IMR-90 (cell line): Measurements from ENCODE around the gene CXCL16. TPM values are rescaled to one million over a fixed set of nuclear protein-coding genes. Genes with fewer than 3 reads are reported as not detected.

Source experiments
- ATAC-seq: fragments of 200-7000 bp; cut with Tn5 transposase; 2 replicates; pipeline ENCODE4 v1.9.1; 2020; ENCODE audit warnings: low read depth, mild to moderate bottlenecking, moderate library complexity
- BruUV-seq: library from RNA; stranded (reverse); fragments of 400-500 nt; replicated peaks from 2 replicates; lab custom pipeline; 2021; lab: Mats Ljungman, UMichigan
- CTCF ChIA-PET: fragments of 300-600 bp; formaldehyde crosslinking; extraction: SDS; loops from one replicate; lab custom pipeline; 2021; ENCODE audit warnings: antibody characterized with exemption; lab: Yijun Ruan, JAX
- POLR2A ChIA-PET: fragments of 300-600 bp; sonication (Branson Sonifier 250); formaldehyde crosslinking; loops from one replicate; lab custom pipeline; 2022; ENCODE audit warnings: antibody characterized with exemption; ENCODE audit not compliant: unreplicated experiment; lab: Charles Lee
- DNase-seq: peaks from one replicate; pipeline ENCODE4 v3.0.0; 2013
- H2AFZ ChIP-seq: replicated peaks from 2 replicates; pipeline ENCODE3; 2013; ENCODE audit warnings: low read length, mild to moderate bottlenecking; ENCODE audit not compliant: poor library complexity
- H2AK5ac ChIP-seq: 2 replicates; pipeline ENCODE4 v1.6.1; 2013; ENCODE audit warnings: low read depth, low read length, inconsistent platforms
- H2AK9ac ChIP-seq: replicated peaks from 2 replicates; pipeline ENCODE3; 2013; ENCODE audit warnings: mild to moderate bottlenecking, low read depth, low read length, moderate library complexity; ENCODE audit not compliant: poor library complexity
- H2BK120ac ChIP-seq: 2 replicates; pipeline ENCODE4 v1.6.1; 2013; ENCODE audit warnings: low read depth, low read length, inconsistent platforms
- H2BK15ac ChIP-seq: 3 replicates; pipeline ENCODE4 v1.6.1; 2013; ENCODE audit warnings: low read depth, low read length, inconsistent platforms
- H2BK20ac ChIP-seq: 2 replicates; pipeline ENCODE4 v1.6.1; 2013; ENCODE audit warnings: low read depth, mild to moderate bottlenecking, inconsistent platforms, low read length, moderate library complexity
- H2BK5ac ChIP-seq: 2 replicates; pipeline ENCODE4 v1.6.1; 2013; ENCODE audit warnings: mild to moderate bottlenecking, low read depth, low read length, inconsistent platforms; ENCODE audit not compliant: poor library complexity, severe bottlenecking
- H3K14ac ChIP-seq: replicated peaks from 2 replicates; pipeline ENCODE4 v1.6.1; 2013; ENCODE audit warnings: low read depth, low read length, inconsistent platforms
- H3K18ac ChIP-seq: 2 replicates; pipeline ENCODE4 v1.6.1; 2013; ENCODE audit warnings: low read depth, low read length, control low read depth
- H3K23ac ChIP-seq: 2 replicates; pipeline ENCODE4 v1.6.1; 2013; ENCODE audit warnings: low read depth, low read length, inconsistent platforms
- H3K27ac ChIP-seq: 2 replicates; pipeline ENCODE4 v1.5.1; 2013; ENCODE audit warnings: mild to moderate bottlenecking, control low read depth, low read length; ENCODE audit not compliant: insufficient read depth
- H3K27me3 ChIP-seq: 2 replicates; pipeline ENCODE4 v1.6.1; 2013; ENCODE audit warnings: low read length; ENCODE audit not compliant: control insufficient read depth, insufficient read depth
- H3K36me3 ChIP-seq: 2 replicates; pipeline ENCODE4 v1.6.1; 2013; ENCODE audit warnings: low read length, mixed read lengths; ENCODE audit not compliant: control insufficient read depth, insufficient read depth
- H3K4ac ChIP-seq: 2 replicates; pipeline ENCODE4 v1.6.1; 2013; ENCODE audit warnings: low read depth, low read length, inconsistent platforms
- H3K4me1 ChIP-seq: 2 replicates; pipeline ENCODE4 v1.6.1; 2013; ENCODE audit warnings: low read length, mixed read lengths; ENCODE audit not compliant: control insufficient read depth, insufficient read depth
- H3K4me2 ChIP-seq: 2 replicates; pipeline ENCODE4 v1.6.1; 2013; ENCODE audit warnings: low read depth, mild to moderate bottlenecking, control low read depth, low read length, moderate library complexity
- H3K4me3 ChIP-seq: 2 replicates; pipeline ENCODE4 v1.5.1; 2013; ENCODE audit warnings: low read depth, mild to moderate bottlenecking, control low read depth, low read length, moderate library complexity; ENCODE audit not compliant: insufficient read depth
- H3K56ac ChIP-seq: 2 replicates; pipeline ENCODE4 v1.6.1; 2013; ENCODE audit warnings: low read length, inconsistent platforms; ENCODE audit not compliant: insufficient read depth; ENCODE audit errors: extremely low read depth
- H3K79me1 ChIP-seq, 2 experiments: 2 replicates each; pipeline ENCODE4 v1.6.1; 2013; ENCODE audit warnings: low read length in 2 of 2, inconsistent platforms in 1 of 2, low read depth in 1 of 2
- H3K9ac ChIP-seq: 2 replicates; pipeline ENCODE4 v1.6.1; 2013; ENCODE audit warnings: low read depth, low read length, control low read depth
- H3K9me1 ChIP-seq: 2 replicates; pipeline ENCODE4 v1.6.1; 2013; ENCODE audit warnings: low read length, inconsistent platforms; ENCODE audit not compliant: insufficient read depth
- H3K9me3 ChIP-seq: 2 replicates; pipeline ENCODE4 v1.6.1; 2013; ENCODE audit warnings: low read length; ENCODE audit not compliant: control insufficient read depth, insufficient read depth
- H4K20me1 ChIP-seq: 2 replicates; pipeline ENCODE4 v1.6.1; 2013; ENCODE audit warnings: low read length, inconsistent platforms; ENCODE audit not compliant: insufficient read depth
- H4K5ac ChIP-seq: 2 replicates; pipeline ENCODE4 v1.6.1; 2013; ENCODE audit warnings: mild to moderate bottlenecking, low read depth, low read length, control low read depth
- H4K8ac ChIP-seq, 2 experiments: 2 replicates each; pipeline ENCODE4 v1.6.1; 2013; ENCODE audit warnings: low read depth in 2 of 2, low read length in 2 of 2, control low read depth in 1 of 2, inconsistent platforms in 1 of 2
- H4K91ac ChIP-seq: 2 replicates; pipeline ENCODE4 v1.6.1; 2013; ENCODE audit warnings: low read depth, low read length, inconsistent platforms; ENCODE audit not compliant: insufficient read depth
- NFE2L2 ChIP-seq: fragments of 150-350 bp; IDR thresholded peaks from 2 replicates; pipeline ENCODE4 v1.6.1; 2016; ENCODE audit warnings: low read depth, mild to moderate bottlenecking, low read length
- WGBS, 2 experiments: methylation state at CpG; one replicate each; pipeline versions ENCODE4 v1.1.5 to v1.1.7; 2013; ENCODE audit warnings: missing lambda C conversion rate in 2 of 2; ENCODE audit not compliant: insufficient read length in 1 of 2; ENCODE audit errors: extremely low coverage in 2 of 2; 5-methylcytosine and 5-hydroxymethylcytosine counted together
- dilution Hi-C: fragments of 300-500 bp; cut with HindIII; formaldehyde crosslinking; loops from one replicate; pipeline ENCODE4 v1.14.3; 2018; ENCODE audit warnings: low sequenced_read_pairs; ENCODE audit not compliant: unreplicated experiment
- in situ Hi-C: fragments of 300-500 bp; cut with MboI; formaldehyde crosslinking; loops from 3 replicates; pipeline ENCODE4 v1.14.3; 2019; ENCODE audit warnings: low sequenced_read_pairs, inconsistent platforms, mixed read lengths
- intact Hi-C: fragments of 100-400 bp; cut with micrococcal nuclease; formaldehyde crosslinking; loops from 2 replicates; pipeline ENCODE4 v1.10.0; 2022
- polyA plus RNA-seq, 3 experiments: library from polyadenylated mRNA; depleted of rRNA; stranded (reverse); fragments of >200 nt; gene quantifications; 2 replicates each; pipeline ENCODE4 v1.2.3, GENCODE V29; 2012; ENCODE audit warnings: low replicate concordance in 1 of 3
- total RNA-seq: library from RNA; depleted of rRNA; stranded (reverse); fragments of >200 nt; gene quantifications from 2 replicates; pipeline ENCODE4 v1.2.3, GENCODE V29; 2012

The CXCL16 gene
- total and polyA plus RNA-seq, 2 of the 4 experiments (the other 2 are of a cell fraction), result 0.36 to 1.6 TPM

GRCh38 chr17:4786106-4786511 lies 46.4 kb upstream of the CXCL16 start, which contains the start of gene VMO1:
Gene VMO1 (minus strand): TSS chr17:4786364. CDS start chr17:4786352, 12 bp downstream.
- TF ChIP-seq NFE2L2, result no peak
- no peak within 1 kb of the TSS for H4K91ac ChIP-seq
- H3K9me1 ChIP-seq, result peaks cover 4% of the 10 kb centered on the region
- no peak within 1 kb of the TSS for H2BK120ac ChIP-seq
- no peak within 1 kb of the TSS for H3K27ac ChIP-seq
- peak within 1 kb of the TSS; percentile 70 for H2AK9ac ChIP-seq
- CTCF ChIA-PET, result no interaction called here
- POLR2A ChIA-PET, result no interaction called here
- 20% methylated on average over 9 of the region's 24 CpGs; no CpG with 5 or more reads in 1 of the 2 experiments for WGBS, 2 experiments
- no peak within 1 kb of the TSS for H4K5ac ChIP-seq
- no peaks in the 10 kb centered on the region for H3K9me3 ChIP-seq
- peaks cover 5% of the 10 kb centered on the region; the same call in 1 of the 2 replicates for H3K4me1 ChIP-seq
- H2BK5ac ChIP-seq, result no peak within 1 kb of the TSS
- peaks cover 40% of the 10 kb centered on the region for H3K27me3 ChIP-seq
- H3K23ac ChIP-seq, result peak within 1 kb of the TSS; percentile 65
- H3K14ac ChIP-seq, result no peak within 1 kb of the TSS
- H3K9ac ChIP-seq, result no peak within 1 kb of the TSS; the same call in 1 of the 2 replicates
- no peak within 1 kb of the TSS for H2BK15ac ChIP-seq
- peak within 1 kb of the TSS; percentile 64 for H2AFZ ChIP-seq
- BruUV-seq, result no TSS peak
- H3K4me2 ChIP-seq, result peak within 1 kb of the TSS; percentile 61
- no peak within 1 kb of the TSS for H3K56ac ChIP-seq
- H3K18ac ChIP-seq, result no peak within 1 kb of the TSS
- H3K79me1 ChIP-seq, result peaks cover 0 to 5% of the 10 kb centered on the region in 2 experiments; a peak in 2 of 4 replicates
- dilution Hi-C loops, result no loop called here
- no peak within 1 kb of the TSS for H2BK20ac ChIP-seq
- H4K8ac ChIP-seq, result no peak within 1 kb of the TSS
- no peak within 1 kb of the TSS for H3K4ac ChIP-seq
- H4K20me1 ChIP-seq, result no peaks in the 10 kb centered on the region
- DNase-seq (no peak), ATAC-seq (no peak)
- H2AK5ac ChIP-seq, result no peak within 1 kb of the TSS
- no peaks in the 10 kb centered on the region for H3K36me3 ChIP-seq
- H3K4me3 ChIP-seq, result no peak within 1 kb of the TSS
- in situ Hi-C loops, result loop anchor here (5.0 kb wide), 1 partner anchor 96 kb away; no protein-coding TSS in a partner anchor
- intact Hi-C loops, result no loop called here
